Muscle layer of colon (tissue), 2 donors: ENCODE results near the gene HNMT.
"Not testable (repeated sequence)": the region's sequence is repeated elsewhere in the genome, so short reads cannot be mapped to it uniquely, and the experiment has no call there.

Source experiments
- H3K27ac ChIP-seq: one replicate; pipeline ENCODE4 v1.7.0; 2013; ENCODE audit warnings: low read depth, mild to moderate bottlenecking, low read length, moderate library complexity
- H3K27me3 ChIP-seq, 2 donors: one replicate each; pipeline ENCODE4 v1.7.0; 2013; ENCODE audit warnings: low read length in 2 of 2, mild to moderate bottlenecking in 2 of 2; ENCODE audit not compliant: insufficient read depth in 2 of 2, control insufficient read depth in 1 of 2
- H3K36me3 ChIP-seq: one replicate; pipeline ENCODE4 v1.7.0; 2013; ENCODE audit warnings: mild to moderate bottlenecking, low read length; ENCODE audit not compliant: insufficient read depth
- H3K4me1 ChIP-seq: one replicate; pipeline ENCODE4 v1.7.0; 2013; ENCODE audit warnings: mild to moderate bottlenecking, low read length; ENCODE audit not compliant: insufficient read depth
- H3K4me3 ChIP-seq, 2 donors: one replicate each; pipeline ENCODE4 v1.7.0; 2013; ENCODE audit warnings: low read length in 2 of 2, low read depth in 1 of 2, mild to moderate bottlenecking in 1 of 2, moderate library complexity in 1 of 2
- H3K9ac ChIP-seq: one replicate; pipeline ENCODE4 v1.7.0; 2013; ENCODE audit warnings: low read length
- H3K9me3 ChIP-seq: one replicate; pipeline ENCODE4 v1.7.0; 2013; ENCODE audit warnings: mild to moderate bottlenecking, low read length
- donor health status: abdominal sarcoma.
- donor health status: Adenocarcinoma of cecum.

HNMT gene

GRCh38 chr2:137966043-137966442 is 1.8 kb downstream of the HNMT start:
- Histone ChIP-seq H3K9me3 (no peaks in the 10 kb centered on the region), H3K27me3 (no peaks in the 10 kb centered on the region), H3K27ac (no peak overlapping the region), H3K36me3 (no peaks in the 10 kb centered on the region), H3K4me3 (peak overlapping the region in 1 of 2 donors; percentile 29), H3K9ac (no peak overlapping the region), H3K4me1 (peaks cover 30% of the 10 kb centered on the region)

GRCh38 chr2:137967042-137967441 is 2.8 kb downstream of the HNMT start:
- Histone ChIP-seq H3K9me3 (no peaks in the 10 kb centered on the region), H3K4me1 (peaks cover 30% of the 10 kb centered on the region)

GRCh38 chr2:137968477-137969417 is 4.5 kb downstream of the HNMT start:
- no peaks in the 10 kb centered on the region for H3K27me3 ChIP-seq
- peaks cover 4% of the 10 kb centered on the region for H3K36me3 ChIP-seq
- H3K9ac ChIP-seq, result no peak overlapping the region
- H3K4me1 ChIP-seq, result peaks cover 27% of the 10 kb centered on the region
- H3K9me3 ChIP-seq, result no peaks in the 10 kb centered on the region
- H3K27ac ChIP-seq, result peak overlapping the region; percentile 43
- H3K4me3 ChIP-seq, result no peak overlapping the region

More at GRCh38 chr2:137967042-137967441, 2.8 kb downstream of the HNMT start:
- Histone ChIP-seq H3K27ac (no peak overlapping the region), H3K9ac (no peak overlapping the region), H3K36me3 (no peaks in the 10 kb centered on the region), H3K27me3 (no peaks in the 10 kb centered on the region), H3K4me3 (no peak overlapping the region)

- Histone ChIP-seq H3K27me3 (no peaks in the 10 kb centered on the region), H3K36me3 (peaks cover 4% of the 10 kb centered on the region), H3K4me3 (no peak overlapping the region), H3K27ac (no peak overlapping the region), H3K9me3 (no peaks in the 10 kb centered on the region), H3K9ac (no peak overlapping the region), H3K4me1 (peaks cover 29% of the 10 kb centered on the region)
Observed at GRCh38 chr2:137969418-137969765, 5.1 kb downstream of the HNMT start.

- Histone ChIP-seq H3K9me3 (no peaks in the 10 kb centered on the region), H3K27me3 (no peaks in the 10 kb centered on the region), H3K27ac (no peak overlapping the region), H3K4me3 (no peak overlapping the region), H3K9ac (no peak overlapping the region), H3K36me3 (peaks cover 4% of the 10 kb centered on the region), H3K4me1 (peaks cover 29% of the 10 kb centered on the region)
Observed at GRCh38 chr2:137969876-137970275, 5.6 kb downstream of the HNMT start.

GRCh38 chr2:137971259-137971658 is 7.0 kb downstream of the HNMT start:
- H3K4me1 ChIP-seq, result peaks cover 29% of the 10 kb centered on the region
- H3K4me3 ChIP-seq, H3K27ac ChIP-seq: not testable (repeated sequence)

GRCh38 chr2:137973280-137973679 is 9.0 kb downstream of the HNMT start:
- Histone ChIP-seq H3K36me3 (peaks cover 4% of the 10 kb centered on the region), H3K27ac (no peak overlapping the region), H3K9ac (no peak overlapping the region), H3K27me3 (no peaks in the 10 kb centered on the region), H3K4me3 (no peak overlapping the region), H3K9me3 (no peaks in the 10 kb centered on the region), H3K4me1 (peaks cover 29% of the 10 kb centered on the region)

More at GRCh38 chr2:137971259-137971658, 7.0 kb downstream of the HNMT start:
- H3K36me3 ChIP-seq, H3K27me3 ChIP-seq, H3K9me3 ChIP-seq, H3K9ac ChIP-seq: not testable (repeated sequence)

GRCh38 chr2:137975280-137976271 is 11.3 kb downstream of the HNMT start:
- Histone ChIP-seq H3K9me3 (no peaks in the 10 kb centered on the region), H3K36me3 (peaks cover 4% of the 10 kb centered on the region), H3K4me1 (peaks cover 12% of the 10 kb centered on the region), H3K9ac (no peak overlapping the region), H3K27ac (no peak overlapping the region), H3K4me3 (no peak overlapping the region), H3K27me3 (no peaks in the 10 kb centered on the region)

GRCh38 chr2:137976274-137976673 is 12.0 kb downstream of the HNMT start:
- H3K36me3 ChIP-seq, result peaks cover 4% of the 10 kb centered on the region
- H3K4me1 ChIP-seq, result peaks cover 12% of the 10 kb centered on the region
- no peak overlapping the region for H3K4me3 ChIP-seq
- H3K9me3 ChIP-seq, result no peaks in the 10 kb centered on the region
- H3K27me3 ChIP-seq, result no peaks in the 10 kb centered on the region
- no peak overlapping the region for H3K9ac ChIP-seq
- H3K27ac ChIP-seq, result no peak overlapping the region

- no peaks in the 10 kb centered on the region for H3K27me3 ChIP-seq
- no peaks in the 10 kb centered on the region for H3K9me3 ChIP-seq
- H3K36me3 ChIP-seq, result peaks cover 4% of the 10 kb centered on the region
- peaks cover 12% of the 10 kb centered on the region for H3K4me1 ChIP-seq
- no peak overlapping the region for H3K9ac ChIP-seq
- H3K4me3 ChIP-seq, result no peak overlapping the region
- H3K27ac ChIP-seq, result no peak overlapping the region
Observed at GRCh38 chr2:137977790-137978189, 13.5 kb downstream of the HNMT start.

- H3K4me1 ChIP-seq, result peaks cover 4% of the 10 kb centered on the region
- no peaks in the 10 kb centered on the region for H3K9me3 ChIP-seq
- no peak overlapping the region for H3K4me3 ChIP-seq
- H3K9ac ChIP-seq, result no peak overlapping the region
- H3K36me3 ChIP-seq, result no peaks in the 10 kb centered on the region
- H3K27ac ChIP-seq, result no peak overlapping the region
- no peaks in the 10 kb centered on the region for H3K27me3 ChIP-seq
Observed at GRCh38 chr2:137980459-137980858, 16.2 kb downstream of the HNMT start.
